ENCODE measurements around the gene C3orf22. TPM values are rescaled to one million over a fixed set of nuclear protein-coding genes. Genes with fewer than 3 reads are reported as not detected.

The C3orf22 gene
- total RNA-seq, 4 donors from 2014 or later = not detected

GRCh38 chr3:126553284-126554084 lies 5.2 kb downstream of the C3orf22 start:
- Histone ChIP-seq H3K27me3 (no peaks in the 10 kb centered on the region), H3K36me3 (no peaks in the 10 kb centered on the region), H3K4me3 (no peak overlapping the region), H3K9me3 (no peaks in the 10 kb centered on the region), H3K4me1 (no peaks in the 10 kb centered on the region), H3K27ac (no peak overlapping the region)
- peak; percentile 2 for DNase-seq
- in situ Hi-C loops (cut with MboI; ENCODE audit: low pct_ligation_motif_present in 1 of 4, low pct_unique_long_range_greater_than_20kb in 1 of 4, low sequenced_read_pairs in 3 of 4) (no loop called here), intact Hi-C loops (cut with DNase I; ENCODE audit: low total_unique reads) (no loop called here)
- WGBS, 2 donors (ENCODE audit: low coverage in 1 of 2) = 50 to 79% methylated on average over 2 to 19 of the region's 19 CpGs
- TF ChIP-seq EP300 (IDR thresholded peaks at IDR 0.05; ENCODE audit: low read depth) (no peak), CTCF (IDR thresholded peaks at IDR 0.05) (no peak), POLR2AphosphoS5 (IDR thresholded peaks at IDR 0.05) (no peak), POLR2A (IDR thresholded peaks at IDR 0.05) (no peak)

DNA sequence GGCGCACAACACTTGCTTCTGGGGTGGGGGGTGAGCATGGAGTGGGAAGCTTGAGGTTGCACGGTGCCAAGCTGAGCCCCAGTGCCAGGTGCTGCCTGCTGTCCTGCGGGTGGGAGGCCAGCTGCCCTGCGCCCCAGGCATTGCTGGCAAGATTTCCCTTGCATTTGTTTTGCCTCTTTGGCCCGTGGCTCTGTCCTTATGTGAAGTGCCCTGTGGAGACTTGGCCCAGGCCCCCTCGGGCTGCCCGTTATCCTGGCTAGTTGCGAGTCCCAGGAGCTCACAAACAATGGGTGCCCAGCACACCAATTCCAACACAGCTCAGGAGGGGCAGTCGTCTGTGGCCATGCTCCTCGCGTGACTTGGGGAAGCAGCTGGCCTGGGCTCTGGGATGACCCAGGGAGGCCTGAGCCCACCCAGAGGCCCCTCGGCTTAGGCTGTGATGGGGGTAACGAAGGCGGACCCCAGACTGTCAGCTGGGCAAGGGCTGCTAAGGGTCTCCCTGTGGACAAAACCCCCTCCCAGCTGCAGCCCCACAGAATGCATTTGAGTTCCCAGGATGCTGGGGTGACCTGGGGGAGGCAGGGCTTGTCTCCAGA lies 5.9 kb downstream of the C3orf22 start:
- no peak overlapping the region for H3K4me3 ChIP-seq
- TF ChIP-seq POLR2A (IDR thresholded peaks at IDR 0.05) (no peak), POLR2AphosphoS5 (IDR thresholded peaks at IDR 0.05) (no peak), EP300 (IDR thresholded peaks at IDR 0.05; ENCODE audit: low read depth) (no peak), CTCF (IDR thresholded peaks at IDR 0.05) (no peak)
- H3K27me3 ChIP-seq = no peaks in the 10 kb centered on the region
- 82% methylated on average over 12 of the region's 14 CpGs; no CpG with 5 or more reads in 1 of the 2 donors for WGBS, 2 donors (ENCODE audit: low coverage in 1 of 2)
- no peak overlapping the region for H3K27ac ChIP-seq
- in situ Hi-C loops (cut with MboI; ENCODE audit: low pct_ligation_motif_present in 1 of 4, low pct_unique_long_range_greater_than_20kb in 1 of 4, low sequenced_read_pairs in 3 of 4) (no loop called here), intact Hi-C loops (cut with DNase I; ENCODE audit: low total_unique reads) (no loop called here)
- no peaks in the 10 kb centered on the region for H3K36me3 ChIP-seq
- H3K4me1 ChIP-seq = no peaks in the 10 kb centered on the region
- DNase-seq = peak; percentile 4
- H3K9me3 ChIP-seq = no peaks in the 10 kb centered on the region

- Histone ChIP-seq H3K4me3 (no peak overlapping the region), H3K9me3 (no peaks in the 10 kb centered on the region), H3K27me3 (no peaks in the 10 kb centered on the region), H3K27ac (no peak overlapping the region), H3K4me1 (no peaks in the 10 kb centered on the region), H3K36me3 (no peaks in the 10 kb centered on the region)
- in situ Hi-C loops (cut with MboI; ENCODE audit: low pct_ligation_motif_present in 1 of 4, low pct_unique_long_range_greater_than_20kb in 1 of 4, low sequenced_read_pairs in 3 of 4) (no loop called here), intact Hi-C loops (cut with DNase I; ENCODE audit: low total_unique reads) (no loop called here)
- WGBS, 2 donors (ENCODE audit: low coverage in 1 of 2) = 71% methylated on average over 11 of the region's 17 CpGs; no CpG with 5 or more reads in 1 of the 2 donors
- peak; percentile 5 for DNase-seq
- no peak for TF ChIP-seq POLR2A (IDR thresholded peaks at IDR 0.05)
- no peak for TF ChIP-seq CTCF (IDR thresholded peaks at IDR 0.05)
- TF ChIP-seq POLR2AphosphoS5 (IDR thresholded peaks at IDR 0.05) = no peak
- no peak for TF ChIP-seq EP300 (IDR thresholded peaks at IDR 0.05; ENCODE audit: low read depth)
These were observed 6.7 kb downstream of the C3orf22 start for GRCh38 chr3:126551839-126552687.
